GM19467 (cell line): ENCODE results near the gene PFKFB2.
"Not testable (repeated sequence)": the region's sequence is repeated elsewhere in the genome, so short reads cannot be mapped to it uniquely, and the experiment has no call there.

Source experiments
- ATAC-seq: cut with Tn5 transposase; IDR thresholded peaks from one replicate; pipeline ENCODE4 v1.9.1; 2021; ENCODE audit warnings: mild to moderate bottlenecking, moderate library complexity; ENCODE audit not compliant: unreplicated experiment

Gene PFKFB2

DNA sequence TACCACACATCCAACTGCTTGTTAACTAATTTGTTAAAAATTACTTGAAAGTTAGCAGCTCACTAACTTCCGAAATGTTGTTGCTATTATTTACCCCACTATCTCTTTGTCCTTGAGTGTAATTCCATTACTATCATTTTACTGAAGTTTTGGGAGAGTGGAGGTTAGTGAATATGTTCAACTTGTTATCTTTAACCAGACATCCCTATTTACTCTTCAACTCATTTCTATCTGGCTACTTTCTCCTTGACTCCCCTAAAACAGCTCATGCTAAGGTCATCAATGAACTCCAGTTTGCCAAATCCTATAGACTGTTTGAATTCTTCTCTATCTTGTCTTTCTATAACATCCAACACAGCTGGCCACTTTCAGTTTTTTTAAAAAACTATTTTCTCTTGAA is 16.2 kb upstream of the PFKFB2 start:
- no peak for ATAC-seq

DNA sequence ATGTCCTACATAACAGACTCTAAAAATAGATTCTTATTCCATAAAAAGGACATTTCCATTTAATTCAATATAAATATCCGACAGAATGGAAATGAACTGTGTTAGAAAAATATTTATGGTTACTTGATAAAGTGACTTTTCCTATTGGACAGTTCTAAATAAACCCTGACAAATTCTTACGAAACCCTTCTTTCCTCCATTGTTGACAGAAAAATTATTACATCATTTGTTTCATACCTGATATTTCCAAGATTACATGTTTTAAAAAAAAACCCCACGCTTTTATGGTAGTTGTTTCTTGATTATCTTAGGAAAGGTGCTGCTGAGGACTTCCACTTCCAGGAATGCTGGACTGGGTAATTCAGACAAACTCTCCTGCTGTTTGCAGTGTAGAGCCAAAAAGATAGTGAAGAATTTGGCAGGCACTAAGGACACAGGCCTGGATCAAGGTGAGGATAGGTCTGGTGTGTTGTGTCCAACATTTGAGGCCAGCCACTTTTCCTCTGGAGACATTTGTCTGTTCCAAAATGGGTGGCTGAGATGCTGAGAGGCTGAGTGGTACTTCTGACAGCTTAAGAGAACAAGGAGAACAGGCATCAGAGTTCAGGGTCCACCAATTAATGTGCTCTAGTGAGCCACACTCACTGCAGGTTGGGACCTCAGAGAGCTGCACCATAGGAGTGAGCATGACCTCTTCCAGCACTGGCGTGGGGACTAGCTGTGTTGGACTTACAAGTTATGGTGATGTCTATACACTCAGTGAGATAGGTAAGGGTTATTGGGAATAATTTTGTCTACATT is 13.5 kb upstream of the PFKFB2 start:
- ATAC-seq = no peak

DNA sequence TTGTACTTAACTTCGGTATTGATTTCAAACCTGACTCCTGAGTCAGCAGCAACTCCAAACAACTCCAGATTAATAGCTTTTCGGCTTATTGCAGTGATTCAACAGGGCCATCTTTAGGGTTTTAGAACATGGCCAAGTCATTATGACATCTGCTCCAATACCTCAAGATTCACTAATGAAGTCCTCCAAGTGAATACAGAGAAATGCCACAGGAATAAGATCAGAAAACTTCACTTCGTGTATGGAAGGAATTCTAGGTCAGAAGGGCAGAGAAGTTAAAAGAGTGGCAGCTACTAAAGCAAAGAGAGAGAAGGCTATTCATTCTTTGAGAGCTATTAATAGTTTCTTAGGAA is 12.9 kb upstream of the PFKFB2 start:
- ATAC-seq = no peak

DNA sequence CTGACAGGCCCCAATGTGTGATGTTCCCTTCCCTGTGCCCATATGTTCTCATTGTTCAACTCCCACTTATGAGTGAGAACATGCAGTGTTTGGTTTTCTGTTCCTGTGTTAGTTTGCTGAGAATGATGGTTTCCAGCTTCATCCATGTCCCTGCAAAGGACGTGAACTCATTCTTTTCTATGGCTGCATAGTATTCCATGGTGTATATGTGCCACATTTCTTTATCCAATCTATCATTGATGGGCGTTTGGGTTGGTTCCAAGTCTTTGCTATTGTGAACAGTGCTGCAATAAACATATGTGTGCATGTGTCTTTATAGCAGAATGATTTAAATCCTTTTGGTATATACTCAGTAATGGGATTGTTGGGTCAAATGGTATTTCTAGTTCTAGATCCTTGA is 11.7 kb upstream of the PFKFB2 start:
- not testable (repeated sequence) for ATAC-seq

DNA sequence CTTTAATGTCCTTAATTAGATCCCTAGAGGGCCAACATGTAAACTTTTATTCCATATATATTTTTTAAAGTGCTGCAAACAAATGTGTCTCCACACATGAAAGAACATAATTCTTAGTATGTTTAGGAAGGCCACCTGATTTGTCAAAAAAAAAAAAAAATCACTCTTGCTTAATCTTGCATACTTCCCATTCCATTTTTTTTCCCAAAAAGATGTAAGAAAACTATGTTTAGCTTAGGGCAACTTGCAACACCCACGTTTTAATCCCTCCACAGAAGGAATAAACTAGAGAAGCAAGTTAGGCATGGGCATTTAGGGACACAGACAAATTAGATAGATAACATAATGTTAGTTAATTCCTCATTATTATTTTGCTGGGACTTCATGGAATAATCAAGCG is 7.6 kb upstream of the PFKFB2 start:
- no peak for ATAC-seq

DNA sequence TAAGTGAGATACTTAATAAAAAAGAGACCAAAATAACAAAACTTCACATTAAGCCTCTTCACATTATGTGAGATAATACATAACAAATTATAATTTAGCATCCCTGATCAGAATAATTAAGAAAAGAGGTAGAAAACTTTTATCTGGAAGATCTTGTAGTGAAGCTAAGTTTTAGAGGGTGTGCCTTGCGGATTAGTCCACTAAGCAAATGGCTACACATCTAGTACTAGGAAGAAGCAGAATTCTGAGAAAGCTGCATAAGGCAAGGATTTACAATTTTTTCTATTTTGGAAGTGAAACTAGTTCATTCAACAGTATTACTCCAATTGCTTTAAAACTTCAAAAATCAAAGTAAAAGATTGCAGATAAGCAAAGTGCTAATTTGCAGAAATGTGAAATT is 5.6 kb upstream of the PFKFB2 start:
- no peak for ATAC-seq

DNA sequence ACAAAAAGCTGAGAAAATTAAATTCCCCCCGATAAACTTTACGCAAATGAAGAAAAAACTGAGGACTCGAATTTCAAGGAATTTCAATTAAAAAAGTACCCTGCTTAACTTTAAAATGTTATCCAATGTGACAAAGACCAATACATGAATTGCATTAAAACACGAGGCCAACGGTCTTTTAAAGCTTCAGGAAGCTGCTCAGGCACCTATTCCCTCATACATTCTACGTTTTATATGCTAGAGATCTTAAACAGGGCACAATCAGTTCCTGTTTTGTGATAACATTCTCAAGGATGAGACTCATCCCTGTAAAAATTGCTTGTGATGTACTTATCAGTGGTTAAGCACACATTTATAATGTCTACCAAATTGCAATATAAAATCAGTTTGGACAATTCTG is 5.0 kb upstream of the PFKFB2 start:
- no peak for ATAC-seq

DNA sequence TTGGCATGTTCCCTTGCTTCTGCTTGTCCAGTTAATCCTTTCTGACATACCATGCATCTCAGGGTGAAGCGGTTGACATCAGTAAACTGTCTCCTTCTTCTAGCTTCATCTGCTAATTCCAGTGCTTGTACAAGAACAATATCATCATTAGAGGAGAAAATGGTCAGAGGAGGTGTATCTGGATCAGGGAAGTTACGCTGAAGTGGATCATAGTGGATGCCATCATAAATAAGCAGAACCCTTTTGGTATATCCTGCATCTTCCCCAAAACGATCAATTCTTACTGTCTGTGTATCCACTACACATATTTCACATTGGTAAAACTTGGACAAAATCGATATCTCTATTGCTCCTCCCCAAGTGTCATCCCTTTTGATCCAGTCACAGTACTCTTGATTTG is 4.0 kb upstream of the PFKFB2 start:
- no peak for ATAC-seq

DNA sequence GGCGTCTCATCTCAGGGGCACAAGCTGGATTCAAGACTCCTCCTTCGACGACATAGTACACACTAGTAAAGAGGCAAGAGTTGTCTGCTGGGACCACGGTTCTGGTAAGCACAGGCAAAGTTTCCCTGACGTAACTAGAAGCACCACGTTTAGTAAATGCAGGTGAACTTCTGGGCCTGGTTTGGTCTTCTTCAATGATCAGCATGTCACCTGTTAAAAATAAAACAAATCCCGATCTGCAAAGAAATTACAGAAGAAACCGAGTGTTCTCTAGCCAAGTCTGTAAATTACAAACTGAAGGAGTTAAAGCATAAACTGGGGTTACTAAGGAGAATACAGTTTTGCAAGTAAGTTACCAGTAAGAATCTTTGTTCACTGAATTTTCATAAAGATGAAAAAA is 3.6 kb upstream of the PFKFB2 start:
- no peak for ATAC-seq

DNA sequence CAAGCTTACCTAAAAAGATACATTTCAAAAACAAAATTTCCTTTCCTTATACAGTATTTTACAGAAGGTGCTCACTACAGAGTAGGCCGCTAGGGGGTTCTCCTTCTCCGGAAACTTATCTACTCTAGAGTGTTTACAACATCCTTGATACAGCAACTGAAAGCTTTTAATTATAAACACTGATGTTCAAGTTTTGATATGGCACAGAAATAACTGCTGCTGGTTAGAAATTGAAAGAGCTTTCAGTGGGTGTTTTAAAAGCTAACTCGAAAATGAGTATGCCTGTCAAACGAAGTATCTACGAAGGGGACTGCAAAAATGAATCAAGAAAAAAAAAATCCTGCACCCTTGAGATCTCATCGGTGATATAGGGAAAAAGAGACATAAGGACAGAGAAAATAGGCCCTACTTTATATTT is 3.1 kb upstream of the PFKFB2 start:
- ATAC-seq = no peak

DNA sequence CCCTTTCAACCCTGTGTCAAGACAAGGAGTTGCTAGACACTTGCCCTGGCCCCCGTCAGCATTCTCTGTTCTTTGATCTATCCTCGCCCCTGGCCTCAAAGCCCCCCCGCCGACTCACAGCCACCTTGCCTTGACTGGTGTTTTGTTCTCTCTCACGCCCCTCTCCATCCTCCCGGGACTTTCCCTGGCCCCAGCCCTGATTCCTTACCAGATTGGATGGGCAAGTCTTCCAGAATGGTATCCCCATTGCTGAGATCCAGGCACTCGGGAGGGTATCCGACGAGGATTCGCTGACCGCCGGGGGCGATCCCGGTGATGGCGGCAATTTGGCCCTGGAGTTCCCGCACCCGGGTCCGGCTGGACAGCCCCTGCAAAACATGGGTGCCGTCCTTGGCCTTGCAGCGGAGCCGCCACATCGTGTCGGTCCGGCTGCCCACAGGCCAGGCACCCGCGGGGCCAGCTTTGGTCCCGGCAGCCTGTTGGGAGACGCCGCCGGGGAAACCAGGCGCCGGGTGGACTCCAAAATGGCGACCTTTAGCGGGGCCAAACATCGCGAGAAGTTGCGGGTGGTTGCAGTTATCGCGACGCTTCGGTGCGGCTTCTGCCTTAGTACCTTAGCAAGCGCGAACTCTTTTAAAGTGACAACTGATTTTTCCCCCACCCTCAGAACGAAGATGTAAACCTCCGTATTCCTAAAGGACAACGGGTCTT is 2.4 kb upstream of the PFKFB2 start:
- peak; percentile 44 for ATAC-seq

DNA sequence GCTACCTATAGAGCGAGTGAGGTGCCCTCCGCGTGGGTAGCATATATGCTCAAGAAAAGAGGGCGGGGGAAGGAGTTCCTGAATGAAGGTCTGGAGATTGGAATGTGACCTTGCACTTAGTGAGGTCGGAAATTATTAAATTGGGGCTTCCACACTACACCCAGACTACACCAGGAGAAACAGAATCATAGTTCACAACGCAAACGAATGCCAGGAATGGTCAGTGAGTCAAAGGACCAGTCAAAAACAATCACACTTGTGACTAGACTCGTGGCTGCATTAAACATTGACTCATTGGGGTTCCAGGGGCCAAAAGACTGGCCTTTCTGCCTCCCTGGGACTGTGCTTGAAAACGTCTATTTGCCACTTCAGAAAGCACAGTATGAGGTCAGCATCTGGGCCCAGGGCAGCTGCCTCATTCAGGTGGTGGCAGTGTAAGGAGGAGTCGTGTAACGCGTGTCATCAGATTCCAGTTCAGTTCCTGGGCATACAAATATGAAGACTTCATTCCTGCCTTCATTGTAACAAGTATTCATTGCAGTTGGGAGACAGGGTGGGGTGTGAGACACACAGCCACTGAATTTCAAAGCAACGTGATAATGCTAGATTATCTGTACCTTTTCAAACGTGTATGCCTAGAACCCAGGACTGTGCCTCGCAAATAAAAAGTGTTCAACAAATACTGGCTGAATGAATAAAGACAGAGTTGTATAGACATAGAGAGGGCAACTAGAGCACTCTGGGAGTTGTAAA is 1.7 kb upstream of the PFKFB2 start, which contains the start of gene YOD1:
Gene YOD1, minus strand, starts transcription at position 18 of the 753 bp plus-strand sequence. CDS start 178 bp downstream, outside the sequence.
- no peak for ATAC-seq

DNA sequence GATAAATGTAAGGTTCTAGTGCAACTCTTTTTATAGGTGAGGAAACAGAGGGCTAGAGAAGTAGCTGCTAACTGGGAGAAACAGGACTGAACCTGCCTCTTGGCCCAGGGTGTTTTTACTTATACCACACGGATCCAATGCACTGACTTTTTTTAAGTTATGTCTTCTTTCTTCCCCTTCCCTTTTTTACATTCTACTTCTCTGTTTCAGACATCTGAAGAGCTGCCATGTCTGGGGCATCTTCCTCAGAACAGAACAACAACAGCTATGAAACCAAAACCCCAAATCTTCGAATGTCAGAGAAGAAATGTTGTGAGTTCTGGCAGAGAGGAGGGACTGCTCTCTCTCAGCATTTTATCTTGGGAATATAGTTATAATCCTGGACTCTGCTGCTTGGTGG is 1.4 kb downstream of the PFKFB2 start:
- no peak for ATAC-seq

DNA sequence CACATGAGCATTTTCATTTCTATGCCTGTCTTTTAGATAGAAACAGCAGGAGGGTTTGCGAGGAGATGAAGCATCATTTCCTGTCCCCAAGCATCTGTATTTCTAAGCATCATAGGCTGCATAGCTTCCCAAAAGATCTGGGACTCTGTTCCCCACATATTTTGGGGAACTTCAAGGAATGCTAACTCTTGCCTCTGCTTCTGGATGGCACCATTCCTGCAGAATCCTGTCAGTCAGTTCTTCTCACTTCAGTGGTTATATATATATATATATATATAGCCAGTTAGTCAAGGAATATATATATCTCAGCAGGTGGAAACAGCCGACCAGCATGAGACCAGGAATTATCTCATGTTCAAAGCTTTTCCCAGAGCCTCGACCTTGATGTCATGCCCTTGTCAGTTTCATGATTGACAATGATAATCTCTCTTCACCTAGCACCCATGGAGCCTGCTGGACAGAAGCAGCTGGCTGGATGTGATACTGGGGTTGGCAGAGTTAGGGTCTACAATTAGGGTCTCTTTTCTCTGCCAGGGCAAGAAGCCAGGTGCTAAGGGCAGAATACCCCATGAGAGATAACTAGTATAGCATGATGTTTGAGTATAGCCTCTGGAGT is 2.4 kb downstream of the PFKFB2 start:
- no peak for ATAC-seq

DNA sequence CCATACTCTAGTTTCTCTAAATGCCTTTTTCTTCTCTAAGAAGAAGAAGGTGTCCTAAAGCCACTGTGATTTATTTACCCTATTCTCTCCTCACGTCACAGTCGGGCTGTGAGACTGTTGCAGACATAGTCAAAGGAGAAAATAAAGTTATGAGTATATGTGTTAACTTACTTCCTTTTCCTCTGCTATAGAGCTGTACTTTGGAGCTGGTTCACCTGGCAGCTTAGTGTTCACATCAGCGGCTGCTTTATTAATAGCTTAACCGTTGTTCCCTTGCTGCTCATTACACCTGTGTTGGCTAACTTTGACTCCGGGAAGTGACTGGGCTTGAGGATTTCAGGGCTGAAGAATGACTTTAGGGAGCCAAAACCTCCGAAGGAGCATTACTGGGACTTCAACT is 3.6 kb downstream of the PFKFB2 start:
- ATAC-seq = no peak

DNA sequence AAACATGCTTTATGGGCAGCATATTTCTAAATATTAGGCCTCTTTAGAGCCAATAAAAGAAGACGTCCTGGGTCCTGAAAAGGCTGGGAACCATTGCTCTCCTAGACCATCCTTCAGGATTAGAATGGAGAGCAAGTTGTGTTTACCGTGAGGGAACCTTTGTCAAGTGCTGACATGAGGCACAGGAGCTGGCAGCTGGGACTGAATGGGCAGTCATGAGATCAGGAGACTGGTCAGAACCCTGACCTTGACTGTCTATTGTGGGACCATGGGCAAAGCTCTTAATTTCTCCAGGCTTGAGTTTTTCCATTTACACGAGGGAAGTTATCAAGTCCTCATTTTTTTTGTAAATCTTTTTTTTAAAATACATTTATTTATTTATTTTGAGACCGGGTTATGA is 5.2 kb downstream of the PFKFB2 start:
- no peak for ATAC-seq

DNA sequence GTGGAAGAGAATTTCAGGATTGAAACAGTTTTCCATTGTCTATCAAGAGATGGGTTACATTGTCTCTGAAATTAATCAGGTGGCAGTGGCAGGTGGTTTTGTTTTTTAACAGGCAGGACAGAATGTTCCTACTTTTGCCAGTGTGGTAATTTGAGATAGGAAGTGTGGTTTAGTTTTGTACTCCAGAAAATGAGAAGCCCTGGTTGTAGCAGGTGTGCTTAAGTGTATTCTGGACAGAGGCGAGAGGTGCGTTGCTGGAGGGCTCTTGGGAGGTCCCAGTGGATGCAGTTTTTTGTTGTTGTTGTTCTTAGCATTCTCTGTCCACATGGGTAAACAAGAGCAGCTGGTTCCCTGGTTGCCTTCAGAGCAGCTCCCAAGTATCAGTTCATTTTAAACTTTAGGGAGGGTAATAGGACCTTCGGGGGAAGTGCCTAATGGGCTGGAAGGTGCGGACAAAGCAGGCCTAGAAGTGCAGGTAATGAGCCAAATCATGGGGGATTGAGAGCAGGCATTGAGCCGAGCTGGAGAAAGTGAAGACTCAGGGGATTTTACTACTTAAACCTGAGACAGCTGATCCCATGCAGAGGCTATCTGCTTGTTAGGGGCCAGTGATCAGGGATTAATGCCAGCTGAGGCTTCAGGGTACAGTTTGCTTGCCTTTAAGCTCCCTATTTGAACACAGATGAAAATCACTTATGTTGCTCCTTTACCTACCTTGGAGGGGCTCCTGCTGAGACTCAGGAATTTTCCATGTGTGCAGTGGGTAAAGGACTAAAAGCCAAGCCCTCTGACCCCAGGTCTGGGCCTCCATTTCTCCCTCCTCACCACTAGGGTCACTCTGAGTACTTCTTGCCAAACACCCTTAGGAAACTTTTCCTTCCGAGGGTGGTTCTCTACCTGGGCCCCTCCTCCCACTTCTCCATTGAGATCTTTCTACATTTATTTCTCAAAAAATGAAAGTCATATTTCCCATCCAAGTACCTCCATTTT is 6.1 kb downstream of the PFKFB2 start:
- no peak for ATAC-seq

DNA sequence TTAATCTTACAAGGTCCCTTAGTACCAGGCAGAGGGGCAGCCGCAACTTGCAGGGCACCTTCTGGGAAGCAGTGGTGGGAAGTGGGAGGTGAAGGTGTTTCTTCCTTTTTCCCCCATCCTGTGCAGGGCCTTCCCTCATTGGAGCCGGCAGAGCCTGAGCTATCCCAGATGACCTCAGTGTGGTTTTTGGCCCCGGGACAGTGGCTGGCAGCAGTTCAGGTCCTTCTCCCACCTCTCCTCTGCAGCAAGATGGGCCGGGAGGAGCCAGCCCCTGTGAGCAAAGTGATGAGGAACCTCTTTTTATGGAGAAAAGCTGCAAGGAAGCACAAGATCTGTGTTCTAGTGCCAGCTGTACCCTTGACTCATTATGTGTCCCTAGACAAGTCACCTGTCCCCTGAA is 6.8 kb downstream of the PFKFB2 start:
- no peak for ATAC-seq

DNA sequence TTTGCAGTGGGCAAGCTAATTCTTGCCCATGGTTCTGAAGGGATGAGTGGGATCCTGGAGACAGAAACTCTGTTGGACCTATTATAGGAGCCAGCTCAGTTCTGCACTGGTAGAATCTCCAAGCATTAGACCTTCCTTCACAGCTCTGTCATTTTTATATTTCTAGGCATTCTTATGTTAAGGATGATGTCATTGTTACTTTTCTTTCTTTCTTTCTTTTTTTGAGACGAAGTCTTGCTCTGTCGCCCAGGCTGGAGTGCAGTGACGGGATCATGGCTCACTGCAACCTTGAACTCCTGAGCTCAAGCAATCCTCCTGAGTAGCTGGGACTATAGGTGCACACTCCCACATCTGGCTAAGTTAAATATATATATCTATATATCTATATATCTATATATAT is 7.5 kb downstream of the PFKFB2 start:
- no peak for ATAC-seq

DNA sequence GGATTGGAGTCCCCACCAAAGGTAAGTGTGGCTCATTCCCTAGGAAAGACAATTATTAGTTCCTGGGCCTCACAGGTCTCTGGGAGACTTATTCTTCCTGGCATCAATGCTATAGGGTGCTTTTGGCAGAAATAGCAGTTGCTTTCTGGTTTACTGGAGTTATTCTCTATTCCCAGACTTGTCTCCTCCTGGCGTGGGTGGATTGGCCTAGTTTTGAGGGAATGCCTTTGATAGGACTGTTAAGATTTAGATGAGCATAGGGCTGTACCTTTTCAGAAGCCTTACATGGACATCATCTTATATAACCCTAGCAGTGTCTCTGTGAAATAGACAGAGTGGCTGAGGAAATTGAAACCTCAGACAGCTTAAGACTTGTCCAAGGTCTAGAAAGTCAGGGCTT is 9.0 kb downstream of the PFKFB2 start:
- no peak for ATAC-seq
